B cell (primary cell): ENCODE data around the gene SLC2A3.

Source experiments
- CTCF ChIP-seq: fragments of 200-600 bp; IDR thresholded peaks from one replicate; pipeline ENCODE4 v1.8.0; 2022; ENCODE audit warnings: antibody characterized with exemption, mild to moderate bottlenecking
- EZH2 ChIP-seq: IDR thresholded peaks from 2 replicates; pipeline ENCODE4 v1.6.1; 2012; ENCODE audit warnings: borderline replicate concordance, low read depth, mild to moderate bottlenecking, moderate library complexity, low read length; ENCODE audit not compliant: insufficient read depth, poor library complexity, severe bottlenecking

GRCh38 chr12:7899755-7900154 is 36.2 kb downstream of the SLC2A3 start:
- TF ChIP-seq CTCF (no peak), EZH2 (no peak)
